Measurements from ENCODE around the gene KRTAP5-9. TPM values are rescaled to one million over a fixed set of nuclear protein-coding genes. Genes with fewer than 3 reads are reported as not detected.

KRTAP5-9 gene
- under 1 TPM in 1 of 4 donors, not detected in 3; 0.37 TPM for total RNA-seq

GRCh38 chr11:71548120-71548519 lies at the start of gene KRTAP5-9:
Gene KRTAP5-9 (plus strand): TSS chr11:71548420. CDS start chr11:71548658, 238 bp downstream.
- TF ChIP-seq CTCF (IDR thresholded peaks at IDR 0.05) = no peak
- no peak for DNase-seq (ENCODE audit: low spot score)
- ATAC-seq (ENCODE audit: low FRiP score) = no peak

GRCh38 chr11:71499125-71499524 lies 49.1 kb upstream of the KRTAP5-9 start:
- no peak for TF ChIP-seq CTCF (IDR thresholded peaks at IDR 0.05)
- DNase-seq (ENCODE audit: low spot score) = no peak
- no peak for ATAC-seq (ENCODE audit: low FRiP score)

GRCh38 chr11:71499546-71499945 lies 48.7 kb upstream of the KRTAP5-9 start:
- DNase-seq (ENCODE audit: low spot score) (no peak), ATAC-seq (ENCODE audit: low FRiP score) (no peak)
- no peak for TF ChIP-seq CTCF (IDR thresholded peaks at IDR 0.05)

GRCh38 chr11:71500601-71501021 lies 47.6 kb upstream of the KRTAP5-9 start:
- ATAC-seq (ENCODE audit: low FRiP score) = no peak

GRCh38 chr11:71501071-71501985 lies 46.9 kb upstream of the KRTAP5-9 start:
- no peak for ATAC-seq (ENCODE audit: low FRiP score)
- no peak for TF ChIP-seq CTCF (IDR thresholded peaks at IDR 0.05)
- DNase-seq (ENCODE audit: low spot score) = no peak

More at GRCh38 chr11:71500601-71501021, 47.6 kb upstream of the KRTAP5-9 start:
- TF ChIP-seq CTCF (IDR thresholded peaks at IDR 0.05) = no peak
- DNase-seq (ENCODE audit: low spot score) = no peak

- ATAC-seq (ENCODE audit: low FRiP score) (no peak), DNase-seq (ENCODE audit: low spot score) (no peak)
- no peak for TF ChIP-seq CTCF (IDR thresholded peaks at IDR 0.05)
These were observed 46.2 kb upstream of the KRTAP5-9 start for GRCh38 chr11:71502026-71502425.

All from omental fat pad (tissue), 4 donors.